Measurements from ENCODE around the gene RGS7BP.

RGS7BP gene

GRCh38 chr5:64655596-64655995, 149.8 kb downstream of the RGS7BP start:
- Histone ChIP-seq H3K79me2 (ENCODE audit: insufficient read depth, low read depth) (no peaks in the 10 kb centered on the region), H3K36me3 (ENCODE audit: insufficient read depth) (no peaks in the 10 kb centered on the region), H3K27me3 (ENCODE audit: insufficient read depth, low read depth) (no peaks in the 10 kb centered on the region), H2AFZ (ENCODE audit: low read depth) (no peak overlapping the region), H3K4me2 (no peak overlapping the region), H3K27ac (no peak overlapping the region), H3K9ac (no peak overlapping the region), H4K20me1 (ENCODE audit: insufficient read depth) (no peaks in the 10 kb centered on the region), H3K4me1 (ENCODE audit: low read depth, poor library complexity, severe bottlenecking) (no peaks in the 10 kb centered on the region), H3K4me3 (IDR thresholded peaks at IDR 0.05; ENCODE audit: insufficient read depth, low read depth, low read length) (no peak overlapping the region)
- TF ChIP-seq CTCF (conservative IDR thresholded peaks at IDR 0.05; ENCODE audit: low read depth, low read length) = no peak

GRCh38 chr5:64659289-64659688, 153.5 kb downstream of the RGS7BP start:
- no peak overlapping the region for H3K4me2 ChIP-seq
- no peaks in the 10 kb centered on the region for H3K79me2 ChIP-seq (ENCODE audit: insufficient read depth, low read depth)
- no peaks in the 10 kb centered on the region for H3K27me3 ChIP-seq (ENCODE audit: insufficient read depth, low read depth)
- H3K4me1 ChIP-seq (ENCODE audit: low read depth, poor library complexity, severe bottlenecking) = no peaks in the 10 kb centered on the region
- H2AFZ ChIP-seq (ENCODE audit: low read depth) = no peak overlapping the region
- H4K20me1 ChIP-seq (ENCODE audit: insufficient read depth) = no peaks in the 10 kb centered on the region
- H3K9ac ChIP-seq = no peak overlapping the region
- H3K36me3 ChIP-seq (ENCODE audit: insufficient read depth) = no peaks in the 10 kb centered on the region
- H3K27ac ChIP-seq = no peak overlapping the region
- TF ChIP-seq CTCF (conservative IDR thresholded peaks at IDR 0.05; ENCODE audit: low read depth, low read length) = no peak
- H3K4me3 ChIP-seq (IDR thresholded peaks at IDR 0.05; ENCODE audit: insufficient read depth, low read depth, low read length) = no peak overlapping the region

Measured in KMS-11 (cell line).